T follicular helper cell (primary cell): ENCODE measurements around the gene CACNG3.

Source experiments
- DNase-seq: peaks from one replicate; pipeline ENCODE4 v3.0.0-alpha.2; 2020; ENCODE audit warnings: low read depth

The CACNG3 gene

GRCh38 chr16:24396350-24397271 lies 140.5 kb downstream of the CACNG3 start:
- no peak for DNase-seq

GRCh38 chr16:24409045-24409444 lies 152.9 kb downstream of the CACNG3 start:
- DNase-seq = no peak
